Measurements from ENCODE around the gene TRIM63.

DNA sequence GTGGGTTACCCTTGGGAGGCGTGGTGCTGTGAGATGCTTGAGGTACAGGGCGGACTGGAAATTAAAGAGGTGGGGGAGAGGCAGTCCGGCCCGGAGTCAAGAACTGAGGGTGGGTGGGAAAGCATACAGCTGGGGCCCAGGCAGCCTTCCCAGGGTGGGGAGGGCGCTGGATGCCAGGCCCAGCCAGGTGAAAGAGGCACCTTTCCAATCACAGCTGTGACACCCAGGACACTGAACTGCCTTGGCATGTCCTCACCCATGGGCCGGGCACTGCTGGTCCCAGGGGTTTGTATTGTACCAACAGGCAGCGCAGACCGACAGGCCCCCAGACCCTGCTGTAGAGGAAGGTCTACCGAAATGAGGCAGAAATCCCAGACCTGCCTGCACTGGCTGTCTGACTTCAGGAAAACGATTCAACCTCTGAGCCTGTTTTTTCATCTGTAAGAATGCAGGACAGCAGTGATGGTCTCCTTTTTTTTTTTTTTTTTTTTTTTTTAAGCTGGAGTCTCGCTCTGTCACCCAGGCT, 30.6 kb downstream of the TRIM63 start:
- TF ChIP-seq, protein P1, sequence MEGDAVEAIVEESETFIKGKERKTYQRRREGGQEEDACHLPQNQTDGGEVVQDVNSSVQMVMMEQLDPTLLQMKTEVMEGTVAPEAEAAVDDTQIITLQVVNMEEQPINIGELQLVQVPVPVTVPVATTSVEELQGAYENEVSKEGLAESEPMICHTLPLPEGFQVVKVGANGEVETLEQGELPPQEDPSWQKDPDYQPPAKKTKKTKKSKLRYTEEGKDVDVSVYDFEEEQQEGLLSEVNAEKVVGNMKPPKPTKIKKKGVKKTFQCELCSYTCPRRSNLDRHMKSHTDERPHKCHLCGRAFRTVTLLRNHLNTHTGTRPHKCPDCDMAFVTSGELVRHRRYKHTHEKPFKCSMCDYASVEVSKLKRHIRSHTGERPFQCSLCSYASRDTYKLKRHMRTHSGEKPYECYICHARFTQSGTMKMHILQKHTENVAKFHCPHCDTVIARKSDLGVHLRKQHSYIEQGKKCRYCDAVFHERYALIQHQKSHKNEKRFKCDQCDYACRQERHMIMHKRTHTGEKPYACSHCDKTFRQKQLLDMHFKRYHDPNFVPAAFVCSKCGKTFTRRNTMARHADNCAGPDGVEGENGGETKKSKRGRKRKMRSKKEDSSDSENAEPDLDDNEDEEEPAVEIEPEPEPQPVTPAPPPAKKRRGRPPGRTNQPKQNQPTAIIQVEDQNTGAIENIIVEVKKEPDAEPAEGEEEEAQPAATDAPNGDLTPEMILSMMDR (conservative IDR thresholded peaks at IDR 0.05), result no peak
- no peak for TF ChIP-seq EZH2 (IDR thresholded peaks at IDR 0.05; ENCODE audit: low read depth)

All from PC-9 (cell line).